ENCODE measurements around the gene NME7. TPM values are rescaled to one million over a fixed set of nuclear protein-coding genes. Genes with fewer than 3 reads are reported as not detected.
"Not testable (repeated sequence)": the region's sequence is repeated elsewhere in the genome, so short reads cannot be mapped to it uniquely, and the experiment has no call there.

NME7 gene
- total RNA-seq, 8 experiments from 2014 or later: 14.2 to 111 (median 71.9) TPM

DNA sequence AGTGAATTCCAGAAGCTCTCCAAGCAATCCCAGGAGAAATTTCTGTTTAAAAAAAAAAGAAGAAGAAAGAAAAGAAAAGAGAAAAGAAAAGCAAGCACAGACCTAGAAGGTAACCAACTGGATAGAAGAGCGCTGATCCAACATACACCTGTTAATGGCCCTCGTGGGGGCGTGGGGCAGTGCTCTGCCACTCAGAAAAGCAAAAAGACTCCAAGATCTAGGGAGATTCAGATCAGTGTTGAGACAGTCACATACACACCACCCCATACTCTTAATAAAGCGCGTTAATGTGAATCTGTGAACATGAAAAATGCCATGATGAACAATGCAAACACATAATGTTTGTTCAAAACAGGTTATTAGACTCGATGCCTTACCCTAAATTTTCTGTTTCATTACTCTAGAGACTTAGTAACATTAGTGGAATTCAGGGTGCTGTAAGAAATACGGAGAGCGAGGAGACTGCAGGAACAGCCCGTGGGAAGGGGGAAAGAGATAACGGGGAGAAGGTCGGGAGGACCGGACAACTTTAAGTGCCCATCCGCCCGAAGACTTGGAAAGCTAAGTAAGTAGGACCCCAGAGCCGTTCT is 406 bp downstream of the NME7 start:
- H3K27ac ChIP-seq: peak overlapping the region; percentile 56 to 80
- in situ Hi-C loops (cut with MboI; ENCODE audit: low pct_unique_long_range_greater_than_20kb in 2 of 9, low sequenced_read_pairs in 9 of 9, unreplicated experiment in 9 of 9): loop anchor here in 3 of 9 experiments (25.0 kb wide), 2 partner anchors 755 to 780 kb away; partner anchors contain the start of gene XCL1 (in 1 of the 3)
- WGBS, 10 experiments: 6 to 27% (median 18%) methylated on average over 4 to 15 of the region's 15 CpGs
- ATAC-seq (replicated peaks in 6 of 8): peak; percentile 3 to 43 (median 30)
- peak overlapping the region; percentile 55 to 82 (median 73) for H3K4me3 ChIP-seq
- H3K4me1 ChIP-seq (replicated peaks in 1 of 2): peaks cover 10 to 35% of the 10 kb centered on the region in 2 donors

DNA sequence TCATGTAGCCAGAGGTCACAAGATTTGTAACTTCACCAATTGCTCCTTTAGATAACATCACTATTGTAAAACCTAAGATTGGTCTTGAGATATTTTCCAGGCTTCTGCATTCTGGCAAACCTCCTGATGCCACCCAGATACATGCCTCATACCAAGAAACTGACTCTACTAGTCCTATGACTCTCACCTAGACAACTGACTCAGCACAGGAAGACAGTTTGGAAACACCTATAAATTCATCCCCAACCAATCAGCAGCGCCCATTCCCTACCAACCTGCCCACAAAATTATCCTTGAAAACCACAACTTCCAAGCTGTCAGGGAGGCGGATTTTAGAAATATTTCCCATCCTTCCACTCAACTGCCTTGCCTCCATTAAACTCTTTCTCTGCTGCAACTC is 2.6 kb downstream of the NME7 start:
- ATAC-seq (replicated peaks in 6 of 8): no peak
- no peak overlapping the region for H3K27ac ChIP-seq
- H3K4me3 ChIP-seq: no peak overlapping the region
- in situ Hi-C loops (cut with MboI; ENCODE audit: low pct_unique_long_range_greater_than_20kb in 2 of 9, low sequenced_read_pairs in 9 of 9, unreplicated experiment in 9 of 9): loop anchor here in 3 of 9 experiments (25.0 kb wide), 2 partner anchors 753 to 778 kb away; partner anchors contain the start of gene XCL1 (in 1 of the 3)
- H3K4me1 ChIP-seq (replicated peaks in 1 of 2): peaks cover 8 to 30% of the 10 kb centered on the region in 2 donors
- 86 to 100% (median 100%) methylated on average over 1 to 2 of the region's 2 CpGs; no CpG with 5 or more reads in 2 of the 10 experiments for WGBS, 10 experiments

DNA sequence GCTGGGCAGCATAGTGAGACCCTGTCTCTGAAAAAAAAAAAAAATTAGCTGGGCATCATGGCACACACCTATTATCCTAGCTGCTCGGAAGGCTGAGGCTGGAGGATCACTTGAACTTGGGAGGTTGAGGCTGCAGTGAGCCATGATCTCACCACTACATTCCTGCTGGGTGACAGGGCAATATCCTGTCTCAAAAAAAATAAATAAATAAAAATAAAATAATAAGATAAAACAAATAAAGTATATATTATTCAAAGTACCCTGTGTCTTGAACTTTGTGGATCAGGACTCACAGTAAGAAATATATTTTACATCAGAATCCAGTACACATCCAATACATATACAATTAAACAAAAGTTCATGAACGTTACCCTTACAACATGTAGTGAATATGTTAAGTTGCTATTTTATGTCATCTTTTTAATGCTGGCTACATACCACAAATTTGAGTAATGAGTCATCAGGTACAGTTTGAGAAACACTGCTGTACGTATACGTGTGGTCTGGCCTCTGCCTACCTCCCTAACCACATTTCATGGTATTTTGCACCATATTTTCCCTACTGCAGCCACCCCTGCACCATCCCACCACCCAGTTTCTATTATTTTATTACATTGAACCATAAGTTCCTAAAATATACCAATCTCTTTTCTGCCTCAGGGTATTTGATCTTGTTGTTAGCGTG is 4.4 kb downstream of the NME7 start:
- no peak for ATAC-seq (replicated peaks in 6 of 8)
- H3K4me3 ChIP-seq: no peak overlapping the region
- in situ Hi-C loops (cut with MboI; ENCODE audit: low pct_unique_long_range_greater_than_20kb in 2 of 9, low sequenced_read_pairs in 9 of 9, unreplicated experiment in 9 of 9): loop anchor here in 3 of 9 experiments (25.0 kb wide), 2 partner anchors 751 to 776 kb away; partner anchors contain the start of gene XCL1 (in 1 of the 3)
- WGBS, 10 experiments: 0 to 100% (median 88%) methylated on average over 1 to 5 of the region's 5 CpGs; no CpG with 5 or more reads in 1 of the 10 experiments
- H3K4me1 ChIP-seq (replicated peaks in 1 of 2): peaks cover 8 to 18% of the 10 kb centered on the region in 2 donors
- no peak overlapping the region for H3K27ac ChIP-seq

DNA sequence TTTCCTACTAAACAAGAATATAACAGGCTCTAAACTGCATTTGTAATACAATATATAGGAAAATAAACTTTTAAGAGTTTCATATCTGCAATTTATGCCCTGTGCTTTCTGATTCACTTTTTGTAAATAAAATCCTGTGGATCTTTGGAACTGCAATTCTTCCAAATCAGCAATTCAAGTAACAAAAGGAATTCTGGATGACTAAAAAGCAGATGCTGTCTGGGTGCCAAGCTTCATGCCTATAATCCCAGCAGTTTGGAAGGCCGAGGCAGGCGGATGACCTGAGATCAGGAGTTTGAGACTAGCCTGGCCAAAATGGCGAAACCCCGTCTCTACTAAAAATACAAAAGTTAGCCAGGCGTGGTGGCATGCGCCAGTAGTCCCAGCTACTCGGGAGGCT is 6.3 kb downstream of the NME7 start:
- Histone ChIP-seq H3K4me1 (replicated peaks in 1 of 2) (peaks cover under 1 to 12% of the 10 kb centered on the region in 2 donors), H3K27ac (no peak overlapping the region), H3K4me3 (no peak overlapping the region)
- ATAC-seq (replicated peaks in 6 of 8): no peak
- in situ Hi-C loops (cut with MboI; ENCODE audit: low pct_unique_long_range_greater_than_20kb in 2 of 9, low sequenced_read_pairs in 9 of 9, unreplicated experiment in 9 of 9): loop anchor here in 3 of 9 experiments (25.0 kb wide), 2 partner anchors 749 to 774 kb away; partner anchors contain the start of gene XCL1 (in 1 of the 3)
- 40 to 100% (median 97%) methylated on average over 1 to 7 of the region's 7 CpGs; no CpG with 5 or more reads in 3 of the 10 experiments for WGBS, 10 experiments

DNA sequence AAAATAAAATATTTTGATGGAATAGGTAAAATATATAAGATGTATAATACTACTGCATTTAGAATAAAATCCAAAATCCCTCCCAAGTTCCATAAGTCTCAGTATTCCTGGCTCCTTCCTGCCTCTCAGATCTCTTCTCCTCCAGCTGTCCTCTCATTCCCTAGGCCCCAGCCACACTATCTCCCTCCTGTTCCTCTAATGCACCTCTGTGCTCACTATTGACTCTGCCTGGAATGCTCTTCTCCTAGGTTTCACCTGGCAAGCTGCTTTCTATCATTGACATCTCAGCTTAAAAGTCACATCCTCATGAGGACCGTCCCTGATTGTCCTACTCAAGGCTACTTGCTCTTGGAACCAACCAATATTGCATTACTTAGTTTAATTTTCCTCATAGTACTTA is 7.2 kb downstream of the NME7 start:
- peaks cover 0 to 4% of the 10 kb centered on the region in 2 donors for H3K4me1 ChIP-seq (replicated peaks in 1 of 2)
- ATAC-seq (replicated peaks in 6 of 8): no peak
- H3K27ac ChIP-seq: no peak overlapping the region
- no peak overlapping the region for H3K4me3 ChIP-seq
- WGBS, 10 experiments: 83 to 100% (median 100%) methylated on average over 1 of the region's 1 CpG; no CpG with 5 or more reads in 1 of the 10 experiments
- in situ Hi-C loops (cut with MboI; ENCODE audit: low pct_unique_long_range_greater_than_20kb in 2 of 9, low sequenced_read_pairs in 9 of 9, unreplicated experiment in 9 of 9): loop anchor here in 3 of 9 experiments (25.0 kb wide), 2 partner anchors 748 to 773 kb away; partner anchors contain the start of gene XCL1 (in 1 of the 3)

DNA sequence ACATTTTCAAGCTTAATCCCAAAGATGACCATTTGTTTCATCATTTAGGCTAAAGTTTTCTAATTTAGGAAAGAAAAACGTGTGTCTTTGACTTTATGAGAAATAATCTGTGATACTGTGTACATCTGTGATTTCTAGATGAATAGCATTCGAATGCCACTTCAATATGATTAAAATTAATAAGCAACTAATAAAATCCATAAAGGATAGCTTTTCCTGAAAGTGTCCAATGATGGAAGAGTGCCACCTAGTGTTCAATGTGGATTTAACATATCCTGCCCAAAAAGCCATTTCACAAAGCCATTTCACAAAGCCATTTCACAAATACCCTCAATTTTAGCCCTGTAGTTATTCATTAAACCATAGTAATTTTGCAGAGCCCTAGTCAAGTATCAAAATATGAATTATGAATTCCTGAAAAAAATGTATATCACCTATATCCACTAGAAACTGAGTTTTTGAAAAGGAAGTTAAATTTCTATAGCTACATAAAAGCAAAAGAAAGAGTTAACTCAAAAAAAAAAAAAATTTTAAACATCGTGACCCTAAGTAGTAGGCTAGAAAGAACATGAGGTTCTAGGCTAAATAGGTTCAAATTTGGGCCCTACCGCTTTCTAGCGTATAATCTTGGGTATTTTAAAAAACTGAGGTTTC is 19.1 kb downstream of the NME7 start:
- in situ Hi-C loops (cut with MboI; ENCODE audit: low pct_unique_long_range_greater_than_20kb in 2 of 9, low sequenced_read_pairs in 9 of 9, unreplicated experiment in 9 of 9): loop anchor here in 6 of 9 experiments (10.0 to 25.0 kb wide), 4 partner anchors 236 to 1011 kb away; partner anchors contain the start of gene ATP1B1 (in 1 of the 6)
- H3K4me1 ChIP-seq (replicated peaks in 1 of 2): peaks cover 0 to 5% of the 10 kb centered on the region in 2 donors
- no peak overlapping the region for H3K27ac ChIP-seq
- WGBS, 10 experiments: 38 to 57% (median 46%) methylated on average over 4 to 5 of the region's 5 CpGs
- H3K4me3 ChIP-seq: no peak overlapping the region
- ATAC-seq (replicated peaks in 6 of 8): peak in 2 of 8 experiments; percentile 25 to 39

DNA sequence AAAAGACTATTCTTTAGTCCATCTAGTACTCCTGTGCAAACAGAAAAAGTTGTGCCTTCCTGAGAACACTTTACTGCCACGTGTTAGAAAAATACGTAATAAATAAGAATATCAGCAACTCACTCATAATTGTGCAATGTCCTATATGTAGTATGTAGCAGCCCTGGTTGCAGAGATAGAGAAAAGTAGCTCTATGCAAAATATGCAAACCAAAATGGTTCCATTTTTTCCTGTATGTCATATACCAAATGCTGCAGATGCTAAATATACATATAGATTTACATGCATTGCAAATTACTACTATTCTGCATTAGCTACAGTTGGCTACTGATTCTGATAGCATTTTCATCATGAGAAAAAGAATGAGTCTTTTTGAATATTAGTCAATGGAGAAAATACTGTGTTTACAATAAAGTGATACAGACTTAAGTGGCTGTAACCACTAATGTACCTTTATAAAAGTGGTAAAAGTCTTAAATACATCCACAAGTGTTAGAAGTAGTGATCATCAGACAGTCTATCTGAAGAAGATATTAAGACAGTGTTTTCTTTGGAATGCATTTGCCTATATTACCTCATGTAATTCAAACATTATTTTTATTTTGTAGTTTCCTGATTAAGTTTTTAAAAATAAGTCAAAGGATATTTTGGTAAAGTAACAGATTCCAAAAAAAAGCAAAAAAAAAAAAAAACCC is 19.8 kb downstream of the NME7 start:
- Histone ChIP-seq H3K4me3 (no peak overlapping the region), H3K4me1 (replicated peaks in 1 of 2) (peaks cover 0 to 5% of the 10 kb centered on the region in 2 donors), H3K27ac (no peak overlapping the region)
- WGBS, 10 experiments: 0 to 100% (median 90%) methylated on average over 1 to 2 of the region's 2 CpGs; no CpG with 5 or more reads in 2 of the 10 experiments
- peak in 3 of 8 experiments; percentile 19 to 89 (median 63) for ATAC-seq (replicated peaks in 6 of 8)
- in situ Hi-C loops (cut with MboI; ENCODE audit: low pct_unique_long_range_greater_than_20kb in 2 of 9, low sequenced_read_pairs in 9 of 9, unreplicated experiment in 9 of 9): loop anchor here in 6 of 9 experiments (10.0 to 25.0 kb wide), 4 partner anchors 236 to 1011 kb away; partner anchors contain the start of gene ATP1B1 (in 1 of the 6)

DNA sequence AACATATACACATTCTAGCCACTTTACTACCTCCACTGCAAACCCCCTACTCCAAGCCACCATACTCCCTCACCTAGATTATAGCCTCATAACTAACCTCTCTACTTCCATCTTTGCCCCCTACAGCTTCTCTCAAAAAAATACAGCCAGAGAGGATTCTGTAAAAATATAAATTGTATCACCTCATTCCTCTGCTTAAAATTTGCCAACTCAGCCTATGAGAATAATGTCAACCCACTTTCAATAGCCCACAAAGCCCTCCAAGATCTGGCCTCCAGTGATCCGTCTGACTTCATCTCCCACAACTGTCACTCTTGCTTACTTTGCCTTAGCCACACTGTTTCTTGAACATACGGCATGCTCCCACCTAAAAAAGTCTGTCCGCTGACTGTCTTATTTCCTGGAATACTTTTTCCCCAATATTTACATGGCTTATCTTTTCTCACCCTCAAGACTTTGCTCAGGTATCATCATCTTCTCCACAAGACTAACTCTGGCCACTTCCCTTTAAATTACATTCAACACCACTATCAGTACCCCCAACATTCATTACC is 21.5 kb downstream of the NME7 start:
- Histone ChIP-seq H3K4me1 (replicated peaks in 1 of 2) (peaks cover 0 to 5% of the 10 kb centered on the region in 2 donors), H3K4me3 (no peak overlapping the region), H3K27ac (no peak overlapping the region)
- in situ Hi-C loops (cut with MboI; ENCODE audit: low pct_unique_long_range_greater_than_20kb in 2 of 9, low sequenced_read_pairs in 9 of 9, unreplicated experiment in 9 of 9): loop anchor here in 6 of 9 experiments (10.0 to 25.0 kb wide), 4 partner anchors 234 to 1009 kb away; partner anchors contain the start of gene ATP1B1 (in 1 of the 6)
- 76 to 100% (median 96%) methylated on average over 1 to 3 of the region's 3 CpGs for WGBS, 10 experiments
- no peak for ATAC-seq (replicated peaks in 6 of 8)

DNA sequence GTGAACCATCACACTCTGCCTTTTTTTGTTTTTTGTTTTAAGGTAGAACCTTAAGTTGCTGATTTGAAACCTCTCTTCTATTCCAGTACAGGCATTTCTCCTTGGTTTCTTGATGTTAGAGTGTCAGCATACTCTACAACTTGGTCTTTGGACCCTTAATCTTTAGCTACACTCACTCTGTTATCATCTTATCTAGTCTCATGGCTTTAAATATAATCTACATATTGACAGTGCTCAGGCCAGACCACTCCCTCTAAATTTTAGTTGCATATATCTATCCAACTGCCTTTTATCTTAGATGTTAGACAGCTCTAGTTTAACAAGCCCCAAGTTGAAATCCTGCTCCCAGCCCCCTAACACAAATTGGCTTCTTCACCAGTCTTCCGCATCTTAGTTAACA is 22.1 kb downstream of the NME7 start:
- 88 to 100% (median 100%) methylated on average over 1 of the region's 1 CpG; no CpG with 5 or more reads in 1 of the 10 experiments for WGBS, 10 experiments
- H3K4me1 ChIP-seq (replicated peaks in 1 of 2): peaks cover 0 to 5% of the 10 kb centered on the region in 2 donors
- no peak overlapping the region for H3K27ac ChIP-seq
- in situ Hi-C loops (cut with MboI; ENCODE audit: low pct_unique_long_range_greater_than_20kb in 2 of 9, low sequenced_read_pairs in 9 of 9, unreplicated experiment in 9 of 9): loop anchor here in 6 of 9 experiments (10.0 to 25.0 kb wide), 4 partner anchors 233 to 1008 kb away; partner anchors contain the start of gene ATP1B1 (in 1 of the 6)
- ATAC-seq (replicated peaks in 6 of 8): peak in 1 of 8 experiments; percentile 40
- no peak overlapping the region for H3K4me3 ChIP-seq

DNA sequence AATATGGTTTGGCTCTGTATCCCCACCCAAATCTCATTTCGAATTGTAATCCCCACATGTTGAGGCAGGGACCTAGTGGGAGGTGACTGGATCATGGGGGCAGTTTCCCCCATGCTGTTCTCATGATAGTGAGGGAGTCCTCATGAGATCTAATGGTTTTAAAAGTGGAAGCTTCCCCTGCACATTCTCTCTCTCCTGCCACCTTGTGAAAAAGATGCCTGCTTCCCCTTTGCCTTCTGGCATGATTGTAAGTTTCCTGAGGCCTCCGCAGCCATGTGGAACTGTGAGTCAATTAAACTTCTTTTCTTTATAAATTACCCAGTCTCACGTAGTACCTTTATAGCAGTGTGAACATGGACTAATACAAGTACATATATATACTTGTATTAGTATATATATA is 25.5 kb downstream of the NME7 start:
- in situ Hi-C loops (cut with MboI; ENCODE audit: low pct_unique_long_range_greater_than_20kb in 2 of 9, low sequenced_read_pairs in 9 of 9, unreplicated experiment in 9 of 9): loop anchor here in 6 of 9 experiments (10.0 to 25.0 kb wide), 4 partner anchors 230 to 1005 kb away; partner anchors contain the start of gene ATP1B1 (in 1 of the 6)
- 80 to 100% (median 100%) methylated on average over 1 to 3 of the region's 3 CpGs; no CpG with 5 or more reads in 3 of the 10 experiments for WGBS, 10 experiments

DNA sequence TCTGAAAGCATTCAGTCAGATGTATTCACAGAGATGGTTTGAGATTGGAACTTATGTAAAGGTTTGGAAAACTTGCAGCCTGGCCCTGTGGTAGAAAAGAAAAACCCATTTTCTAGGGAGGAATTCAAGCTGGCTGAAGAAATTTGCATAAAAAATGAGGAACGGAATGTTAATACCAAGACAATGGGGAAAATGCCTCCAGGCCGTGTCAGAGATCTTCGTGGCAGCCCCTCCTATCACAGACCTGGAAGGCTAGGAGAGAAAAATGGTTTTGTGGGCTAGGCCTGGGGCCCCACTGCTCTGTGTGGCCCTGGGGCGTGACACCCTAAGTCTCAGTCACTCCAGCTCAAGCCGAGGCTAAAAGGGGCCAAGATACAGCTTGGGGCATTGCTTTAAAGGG is 26.7 kb downstream of the NME7 start:
- Histone ChIP-seq H3K4me1 (replicated peaks in 1 of 2) (no peaks in the 10 kb centered on the region), H3K27ac (no peak overlapping the region), H3K4me3 (no peak overlapping the region)
- in situ Hi-C loops (cut with MboI; ENCODE audit: low pct_unique_long_range_greater_than_20kb in 2 of 9, low sequenced_read_pairs in 9 of 9, unreplicated experiment in 9 of 9): loop anchor here in 6 of 9 experiments (10.0 to 25.0 kb wide), 4 partner anchors 229 to 1004 kb away; partner anchors contain the start of gene ATP1B1 (in 1 of the 6)
- peak in 1 of 8 experiments; percentile 43 for ATAC-seq (replicated peaks in 6 of 8)
- WGBS, 10 experiments: 58 to 100% (median 80%) methylated on average over 1 to 5 of the region's 5 CpGs; no CpG with 5 or more reads in 3 of the 10 experiments

More for the DNA sequence above, 25.5 kb downstream of the NME7 start:
- not testable (repeated sequence) for ATAC-seq (replicated peaks in 6 of 8); H3K4me1 ChIP-seq (replicated peaks in 1 of 2); H3K4me3 ChIP-seq; H3K27ac ChIP-seq

All from motor neuron (in vitro differentiated cells).